Gastroesophageal sphincter (tissue), 4 donors: Measurements from ENCODE around the gene IFIT3. TPM values are rescaled to one million over a fixed set of nuclear protein-coding genes. Genes with fewer than 3 reads are reported as not detected.

Experiments
- ATAC-seq: fragments of 150-250 bp; one replicate; pipeline ENCODE4 v1.9.1; 2016; ENCODE audit warnings: mild to moderate bottlenecking, moderate library complexity
- H3K27ac ChIP-seq, 4 donors: fragments of 200-600 bp; sonication (generic) in 3 of 4; 1 replicate in 3 of 4; 2 replicates in 1 of 4; pipeline ENCODE4 v1.5.1; 2016 to 2019
- H3K27me3 ChIP-seq: fragments of 200-600 bp; sonication (generic); one replicate; pipeline ENCODE4 v1.5.1; 2019
- H3K36me3 ChIP-seq, 2 donors: fragments of 200-600 bp; sonication (generic); one replicate each; pipeline ENCODE4 v1.5.1; 2019; ENCODE audit warnings: control low read depth in 1 of 2
- H3K4me1 ChIP-seq, 3 donors: fragments of 200-600 bp; sonication (generic); 1 replicate in 2 of 3; 2 replicates in 1 of 3; pipeline ENCODE4 v1.5.1; 2016 to 2019; ENCODE audit warnings: control low read depth in 2 of 3
- H3K4me3 ChIP-seq, 2 donors: fragments of 200-600 bp; sonication (generic); one replicate each; pipeline ENCODE4 v1.5.1; 2019; ENCODE audit warnings: mild to moderate bottlenecking in 1 of 2, moderate library complexity in 1 of 2
- H3K9me3 ChIP-seq, 3 donors: fragments of 200-600 bp; sonication (generic); one replicate each; pipeline ENCODE4 v1.5.1; 2017 to 2019; ENCODE audit warnings: control low read depth in 2 of 3
- EP300 ChIP-seq: sonication (generic); formaldehyde crosslinking; IDR thresholded peaks from one replicate; pipeline ENCODE4 v1.6.1; 2017; ENCODE audit warnings: antibody characterized with exemption, mild to moderate bottlenecking
- POLR2A ChIP-seq, 2 donors: fragments of 450-650 bp; IDR thresholded peaks; one replicate each; pipeline ENCODE4 v1.6.1; 2017; ENCODE audit warnings: antibody characterized with exemption in 2 of 2, mild to moderate bottlenecking in 2 of 2, moderate library complexity in 1 of 2
- POLR2AphosphoS5 ChIP-seq: sonication (generic); formaldehyde crosslinking; IDR thresholded peaks from one replicate; pipeline ENCODE4 v1.6.1; 2017; ENCODE audit warnings: antibody characterized with exemption
- WGBS, 2 donors: methylation state at CpG; one replicate each; pipeline ENCODE4 v1.1.5; 2018; ENCODE audit warnings: low coverage in 1 of 2; 5-methylcytosine and 5-hydroxymethylcytosine counted together
- total RNA-seq, 4 donors: library from RNA; depleted of rRNA; stranded (reverse); fragments of >200 nt; gene quantifications; one replicate each; pipeline ENCODE4 v1.1.0, GENCODE V29; 2016
- TF ChIP-seq, protein P1 (sequence below), 4 experiments: fragments of 200-600 bp in 2 of 4; fragments of 450-650 bp in 2 of 4; sonication (generic) in 1 of 4; IDR thresholded peaks; one replicate each; pipeline ENCODE4 v1.5.1; 2017 to 2019; ENCODE audit warnings: antibody characterized with exemption in 4 of 4, mild to moderate bottlenecking in 2 of 4, moderate library complexity in 2 of 4

Gene IFIT3
- total RNA-seq, 4 donors from 2014 or later, result 8.1 to 15.5 (median 11.9) TPM

- H3K4me3 ChIP-seq, result no peak overlapping the region
- H3K36me3 ChIP-seq, result no peaks in the 10 kb centered on the region
- no peaks in the 10 kb centered on the region for H3K9me3 ChIP-seq
- ATAC-seq, result no peak
- no peaks in the 10 kb centered on the region for H3K27me3 ChIP-seq
- H3K27ac ChIP-seq, result no peak overlapping the region
- H3K4me1 ChIP-seq, result peaks cover 9 to 54% (median 18%) of the 10 kb centered on the region in 3 donors
- 67 to 82% methylated on average over 2 to 4 of the region's 4 CpGs for WGBS, 2 donors
- TF ChIP-seq POLR2AphosphoS5 (no peak), EP300 (no peak), POLR2A (IDR thresholded peaks at IDR 0.05) (no peak)
- TF ChIP-seq, protein P1, sequence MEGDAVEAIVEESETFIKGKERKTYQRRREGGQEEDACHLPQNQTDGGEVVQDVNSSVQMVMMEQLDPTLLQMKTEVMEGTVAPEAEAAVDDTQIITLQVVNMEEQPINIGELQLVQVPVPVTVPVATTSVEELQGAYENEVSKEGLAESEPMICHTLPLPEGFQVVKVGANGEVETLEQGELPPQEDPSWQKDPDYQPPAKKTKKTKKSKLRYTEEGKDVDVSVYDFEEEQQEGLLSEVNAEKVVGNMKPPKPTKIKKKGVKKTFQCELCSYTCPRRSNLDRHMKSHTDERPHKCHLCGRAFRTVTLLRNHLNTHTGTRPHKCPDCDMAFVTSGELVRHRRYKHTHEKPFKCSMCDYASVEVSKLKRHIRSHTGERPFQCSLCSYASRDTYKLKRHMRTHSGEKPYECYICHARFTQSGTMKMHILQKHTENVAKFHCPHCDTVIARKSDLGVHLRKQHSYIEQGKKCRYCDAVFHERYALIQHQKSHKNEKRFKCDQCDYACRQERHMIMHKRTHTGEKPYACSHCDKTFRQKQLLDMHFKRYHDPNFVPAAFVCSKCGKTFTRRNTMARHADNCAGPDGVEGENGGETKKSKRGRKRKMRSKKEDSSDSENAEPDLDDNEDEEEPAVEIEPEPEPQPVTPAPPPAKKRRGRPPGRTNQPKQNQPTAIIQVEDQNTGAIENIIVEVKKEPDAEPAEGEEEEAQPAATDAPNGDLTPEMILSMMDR (IDR thresholded peaks at IDR 0.05), result no peak
Observed at GRCh38 chr10:89299031-89299430, 28.8 kb upstream of the IFIT3 start.

GRCh38 chr10:89301232-89301631 is 26.6 kb upstream of the IFIT3 start:
- Histone ChIP-seq H3K27me3 (no peaks in the 10 kb centered on the region), H3K27ac (peak overlapping the region; percentile 81 to 93 (median 86)), H3K4me1 (peaks cover 3 to 45% (median 14%) of the 10 kb centered on the region in 3 donors), H3K36me3 (peaks cover 0 to 6% of the 10 kb centered on the region in 2 donors), H3K4me3 (peak overlapping the region; percentile 55 to 78), H3K9me3 (no peaks in the 10 kb centered on the region)
- TF ChIP-seq POLR2AphosphoS5, result peak; percentile 26
- TF ChIP-seq POLR2A (IDR thresholded peaks at IDR 0.05), result no peak
- ATAC-seq, result peak; percentile 65
- WGBS, 2 donors, result 0% methylated on average over 2 of the region's 2 CpGs; no CpG with 5 or more reads in 1 of the 2 donors

DNA sequence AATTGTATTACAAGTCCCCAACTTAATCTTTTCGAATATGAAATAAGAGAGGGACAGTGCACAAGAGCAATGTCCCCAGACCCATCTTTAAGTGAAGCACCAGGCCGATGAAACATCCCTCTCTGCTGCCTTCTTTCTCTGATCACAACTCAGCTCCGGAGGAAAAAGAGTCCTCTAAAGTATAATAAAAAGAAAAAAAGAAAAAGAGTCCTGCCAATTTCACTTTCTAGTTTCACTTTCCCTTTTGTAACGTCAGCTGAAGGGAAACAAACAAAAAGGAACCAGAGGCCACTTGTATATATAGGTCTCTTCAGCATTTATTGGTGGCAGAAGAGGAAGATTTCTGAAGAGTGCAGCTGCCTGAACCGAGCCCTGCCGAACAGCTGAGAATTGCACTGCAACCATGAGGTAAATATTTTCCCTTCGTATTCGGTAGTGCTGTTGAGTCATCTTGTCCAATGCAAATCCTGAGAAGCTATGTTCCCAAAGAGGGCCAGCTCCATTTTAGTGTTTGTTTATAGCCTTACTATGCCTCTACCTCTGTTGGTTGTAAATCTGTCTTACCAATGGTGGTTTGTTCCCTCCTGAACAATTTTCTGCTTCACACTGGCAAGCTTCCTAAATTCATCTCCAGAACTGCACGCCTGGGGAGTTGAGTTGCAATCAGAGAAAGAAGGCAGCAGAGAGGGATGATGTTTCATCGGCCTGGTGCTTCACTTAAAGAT is 25.9 kb upstream of the IFIT3 start, which contains the start of gene IFIT2:
IFIT2 (plus strand) TSS at position 326 of the 725 bp plus-strand sequence; CDS start at position 404, 78 bp downstream.
- no peaks in the 10 kb centered on the region for H3K9me3 ChIP-seq
- TF ChIP-seq POLR2A (IDR thresholded peaks at IDR 0.05) (peak in 1 of 2 donors; percentile 24), EP300 (no peak), POLR2AphosphoS5 (peak; percentile 69)
- H3K27me3 ChIP-seq, result no peaks in the 10 kb centered on the region
- WGBS, 2 donors, result 0% methylated on average over 8 of the region's 10 CpGs
- peaks cover under 1 to 39% (median 14%) of the 10 kb centered on the region in 3 donors for H3K4me1 ChIP-seq
- peak within 1 kb of the TSS; percentile 81 to 93 (median 86) for H3K27ac ChIP-seq
- H3K4me3 ChIP-seq, result peak within 1 kb of the TSS; percentile 55 to 78
- H3K36me3 ChIP-seq, result peaks cover 0 to 13% of the 10 kb centered on the region in 2 donors
- peak; percentile 72 for ATAC-seq

GRCh38 chr10:89302625-89303024 is 25.2 kb upstream of the IFIT3 start:
- Histone ChIP-seq H3K4me3 (peak overlapping the region; percentile 55 to 78), H3K27ac (peak overlapping the region; percentile 81 to 93 (median 86)), H3K36me3 (peaks cover 0 to 20% of the 10 kb centered on the region in 2 donors), H3K4me1 (peaks cover 0 to 34% (median 14%) of the 10 kb centered on the region in 3 donors), H3K27me3 (no peaks in the 10 kb centered on the region), H3K9me3 (no peaks in the 10 kb centered on the region)
- ATAC-seq, result no peak
- 18 to 54% methylated on average over 3 of the region's 3 CpGs for WGBS, 2 donors
- TF ChIP-seq POLR2A (IDR thresholded peaks at IDR 0.05) (no peak), EP300 (no peak), POLR2AphosphoS5 (no peak)
- TF ChIP-seq, protein P1 (IDR thresholded peaks at IDR 0.05), result no peak

DNA sequence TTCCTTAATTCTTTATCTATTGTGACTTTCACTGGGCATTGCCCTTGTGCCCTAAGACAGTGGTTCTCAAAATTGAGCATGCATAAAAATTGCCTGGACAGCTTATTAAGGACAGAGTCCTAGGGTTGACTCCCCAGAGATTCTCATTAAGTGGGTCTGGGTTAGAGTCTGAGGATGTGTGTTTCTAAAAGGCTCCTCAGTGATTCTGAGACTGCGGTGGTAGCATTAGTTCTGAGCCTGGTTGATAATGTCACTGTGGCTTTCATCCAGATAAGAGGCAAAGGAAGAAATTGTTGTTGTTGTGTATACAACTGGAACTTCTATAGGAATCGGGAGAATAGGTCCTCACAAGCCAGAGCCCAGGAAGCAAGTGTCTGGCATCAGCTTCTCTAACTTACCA is 24.6 kb upstream of the IFIT3 start:
- Histone ChIP-seq H3K27me3 (no peaks in the 10 kb centered on the region), H3K4me1 (peaks cover 0 to 34% (median 14%) of the 10 kb centered on the region in 3 donors), H3K4me3 (peak overlapping the region in 1 of 2 donors; percentile 55), H3K36me3 (peaks cover 0 to 26% of the 10 kb centered on the region in 2 donors), H3K9me3 (peaks cover 0 to 2% (median 0%) of the 10 kb centered on the region in 3 donors), H3K27ac (peak overlapping the region in 1 of 4 donors; percentile 87)
- ATAC-seq, result no peak
- 71 to 81% methylated on average over 2 of the region's 2 CpGs for WGBS, 2 donors
- no peak for TF ChIP-seq POLR2AphosphoS5
- no peak for TF ChIP-seq EP300
- TF ChIP-seq, protein P1 (IDR thresholded peaks at IDR 0.05), result no peak
- no peak for TF ChIP-seq POLR2A (IDR thresholded peaks at IDR 0.05)
